Fibroblast of villous mesenchyme (primary cell): ENCODE results near the gene LSP1. TPM values are rescaled to one million over a fixed set of nuclear protein-coding genes. Genes with fewer than 3 reads are reported as not detected.

Experiments
- DNase-seq: peaks from one replicate; pipeline ENCODE4 v3.0.0-alpha.2; 2010; ENCODE audit warnings: low read depth
- H3K4me3 ChIP-seq: 2 replicates; pipeline ENCODE4 v1.5.1; 2011; ENCODE audit warnings: low read depth, mild to moderate bottlenecking, low read length
- total RNA-seq: library from RNA; depleted of rRNA; stranded (reverse); fragments of >200 nt; gene quantifications from 2 replicates; pipeline ENCODE4 v1.2.3, GENCODE V29; 2012
- TF ChIP-seq, protein P1 (sequence below): IDR thresholded peaks from 2 replicates; pipeline ENCODE4 v1.5.1; 2012; ENCODE audit warnings: low read depth, mild to moderate bottlenecking, low read length; ENCODE audit not compliant: insufficient read depth

Gene LSP1
- total RNA-seq, 1 donor = not detected

DNA sequence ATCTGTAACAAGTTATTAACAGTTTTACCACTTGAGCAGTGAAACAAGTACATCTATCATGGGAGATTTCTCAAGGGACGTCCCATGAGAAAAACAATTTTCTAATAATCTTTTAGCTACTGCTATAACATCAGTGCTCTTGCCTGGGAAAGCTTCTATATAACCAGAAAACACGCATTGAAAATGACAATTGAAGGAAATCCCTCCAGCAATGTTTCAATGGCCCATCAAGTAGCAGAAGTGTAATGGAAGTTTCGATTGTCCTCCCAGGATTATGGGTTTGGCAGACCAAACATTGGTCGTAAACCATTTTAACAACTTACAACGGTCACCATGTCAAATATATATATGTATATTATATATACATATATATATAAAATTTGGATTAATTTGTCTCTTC is 46.8 kb downstream of the LSP1 start:
- DNase-seq = no peak
- TF ChIP-seq, protein P1, sequence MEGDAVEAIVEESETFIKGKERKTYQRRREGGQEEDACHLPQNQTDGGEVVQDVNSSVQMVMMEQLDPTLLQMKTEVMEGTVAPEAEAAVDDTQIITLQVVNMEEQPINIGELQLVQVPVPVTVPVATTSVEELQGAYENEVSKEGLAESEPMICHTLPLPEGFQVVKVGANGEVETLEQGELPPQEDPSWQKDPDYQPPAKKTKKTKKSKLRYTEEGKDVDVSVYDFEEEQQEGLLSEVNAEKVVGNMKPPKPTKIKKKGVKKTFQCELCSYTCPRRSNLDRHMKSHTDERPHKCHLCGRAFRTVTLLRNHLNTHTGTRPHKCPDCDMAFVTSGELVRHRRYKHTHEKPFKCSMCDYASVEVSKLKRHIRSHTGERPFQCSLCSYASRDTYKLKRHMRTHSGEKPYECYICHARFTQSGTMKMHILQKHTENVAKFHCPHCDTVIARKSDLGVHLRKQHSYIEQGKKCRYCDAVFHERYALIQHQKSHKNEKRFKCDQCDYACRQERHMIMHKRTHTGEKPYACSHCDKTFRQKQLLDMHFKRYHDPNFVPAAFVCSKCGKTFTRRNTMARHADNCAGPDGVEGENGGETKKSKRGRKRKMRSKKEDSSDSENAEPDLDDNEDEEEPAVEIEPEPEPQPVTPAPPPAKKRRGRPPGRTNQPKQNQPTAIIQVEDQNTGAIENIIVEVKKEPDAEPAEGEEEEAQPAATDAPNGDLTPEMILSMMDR = no peak
- H3K4me3 ChIP-seq = no peak overlapping the region

DNA sequence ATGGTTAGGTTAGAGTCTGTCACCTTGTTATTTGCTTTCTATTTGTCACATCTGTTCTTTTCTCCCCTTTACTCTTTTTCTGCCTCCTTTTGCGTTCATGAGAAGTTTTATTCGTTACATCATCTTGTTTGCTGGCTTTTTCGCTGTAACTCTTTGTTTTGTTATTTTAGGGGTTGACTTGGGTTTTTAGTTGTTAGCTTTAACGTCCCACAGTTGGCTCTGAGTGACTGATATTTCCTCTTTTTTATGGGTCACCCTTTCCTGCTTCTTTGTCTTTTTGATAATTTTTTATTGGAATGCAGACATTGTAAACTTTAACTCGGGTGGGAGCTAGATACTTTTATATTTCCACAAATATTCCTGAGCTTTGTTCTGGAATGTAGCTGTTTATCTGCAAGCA is 53.3 kb downstream of the LSP1 start:
- DNase-seq = peak; percentile 18
- TF ChIP-seq, protein P1 = no peak
- no peak overlapping the region for H3K4me3 ChIP-seq

DNA sequence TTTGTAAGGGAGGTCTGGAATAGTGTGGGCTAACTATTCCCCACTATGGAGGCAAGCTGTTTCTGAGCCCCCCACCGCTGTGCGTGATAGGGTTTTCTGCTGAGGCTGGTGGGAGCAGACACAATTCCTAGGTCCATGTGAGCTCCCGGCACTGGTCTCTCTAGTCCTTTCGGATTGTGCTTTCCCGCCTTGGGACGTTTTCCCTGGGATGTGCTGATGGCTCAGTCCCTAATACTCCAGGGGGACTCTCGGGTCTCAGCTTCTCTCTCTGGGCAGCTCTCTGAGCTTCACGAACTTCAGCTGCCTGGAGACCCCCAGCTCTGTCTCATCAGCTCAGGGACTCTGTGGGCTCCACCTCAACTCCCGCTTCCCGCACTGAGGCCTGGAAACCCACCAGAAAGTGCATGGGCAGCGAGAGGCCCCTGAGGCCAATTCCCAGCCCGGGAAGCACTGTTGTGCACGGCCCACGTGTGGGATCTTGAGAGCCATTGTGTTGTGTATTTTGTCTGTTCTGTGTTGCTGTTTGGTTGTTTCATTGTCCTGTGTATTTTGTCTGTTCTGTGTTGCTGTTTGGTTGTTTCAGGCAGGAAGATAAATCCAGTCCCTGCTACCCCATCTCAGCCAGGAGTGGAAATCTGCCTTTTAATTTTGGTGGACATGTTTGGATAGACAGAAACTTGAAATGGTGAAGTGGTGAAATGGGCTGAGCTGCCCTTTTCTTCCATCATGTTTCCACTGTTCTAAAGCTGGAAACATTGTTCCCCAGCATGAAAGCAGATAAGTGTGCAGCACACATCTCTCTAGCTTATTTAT is 53.9 kb downstream of the LSP1 start:
- DNase-seq = no peak
- TF ChIP-seq, protein P1 = no peak
- no peak overlapping the region for H3K4me3 ChIP-seq

DNA sequence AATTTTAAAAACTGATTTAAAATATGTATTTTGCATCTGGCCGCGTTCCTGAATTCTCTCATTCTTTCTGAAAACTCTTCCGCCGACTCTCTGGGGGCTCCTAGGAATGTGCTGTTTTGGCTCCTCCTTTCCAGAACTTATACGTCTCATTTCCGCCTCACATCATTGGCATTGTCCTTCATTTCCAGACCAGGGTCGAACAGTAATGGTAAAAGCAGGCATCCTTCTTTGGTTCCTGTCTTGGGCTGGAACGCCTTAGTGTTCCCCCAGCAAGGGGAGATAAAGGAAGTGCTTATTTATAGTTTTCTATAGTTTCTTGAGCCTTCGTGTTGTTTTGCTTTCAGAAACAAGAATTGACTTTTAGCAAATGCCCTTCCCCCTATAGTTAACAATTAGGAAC is 55.7 kb downstream of the LSP1 start:
- TF ChIP-seq, protein P1 = no peak
- H3K4me3 ChIP-seq = no peak overlapping the region
- no peak for DNase-seq

DNA sequence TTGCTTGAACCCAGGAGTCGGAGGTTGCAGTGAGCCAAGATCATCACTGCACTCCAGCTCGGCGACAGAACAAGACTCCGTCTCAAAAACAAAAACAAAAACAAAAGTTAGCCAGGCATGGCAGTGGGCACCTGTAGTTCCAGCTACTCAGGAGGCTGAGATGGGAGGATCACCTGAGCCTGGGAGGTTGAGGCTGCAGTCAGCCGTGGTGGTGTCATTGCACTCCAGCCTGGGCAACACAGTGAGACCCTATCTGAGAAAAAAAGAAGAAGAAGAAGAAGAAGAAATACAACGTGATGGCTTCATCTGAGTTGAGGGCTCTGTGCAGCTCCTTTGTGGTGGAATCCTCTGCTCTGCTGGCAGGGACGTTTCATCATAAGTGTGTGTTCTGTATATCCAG is 56.6 kb downstream of the LSP1 start:
- DNase-seq = no peak
- TF ChIP-seq, protein P1 = no peak
- H3K4me3 ChIP-seq = no peak overlapping the region

DNA sequence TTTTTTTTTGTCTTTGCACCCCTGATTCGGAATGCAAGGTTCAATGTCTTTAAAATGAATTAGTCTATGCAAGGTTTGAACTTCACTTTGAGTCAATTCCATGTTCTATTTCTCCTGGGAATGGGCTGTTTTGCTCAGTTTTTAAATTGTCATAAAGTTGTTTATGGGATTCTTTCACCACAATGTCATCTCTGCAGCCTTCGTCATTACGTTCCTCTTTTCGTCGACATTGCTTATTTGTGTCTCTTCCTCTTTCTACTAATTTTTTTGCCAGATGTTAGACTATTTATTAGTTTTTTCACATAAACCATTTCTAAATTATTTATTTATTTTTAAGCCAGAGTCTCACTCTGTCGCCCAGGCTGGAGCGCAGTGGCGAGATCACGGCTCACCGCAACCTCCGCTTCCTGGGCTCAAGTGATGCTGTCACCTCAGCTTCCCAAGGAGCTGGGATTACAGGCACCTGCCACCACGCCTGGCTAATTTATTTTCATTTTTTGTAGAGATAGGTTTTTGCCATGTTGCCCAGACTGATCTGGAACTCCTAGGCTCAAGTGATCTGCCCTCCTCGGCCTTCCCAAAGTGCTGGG is 59.5 kb downstream of the LSP1 start:
- TF ChIP-seq, protein P1 = no peak
- peak; percentile 12 for DNase-seq
- H3K4me3 ChIP-seq = no peak overlapping the region
